Large intestine (tissue), 3 donors: Measurements from ENCODE around the gene WWOX. TPM values are rescaled to one million over a fixed set of nuclear protein-coding genes. Genes with fewer than 3 reads are reported as not detected.

Source experiments
- DNase-seq, 2 donors: peaks; one replicate each; pipeline versions ENCODE4 v3.0.0 to v3.0.0-alpha.2; 2013
- H3K27ac ChIP-seq: one replicate; pipeline ENCODE4 v1.5.1; 2013; ENCODE audit warnings: low read length
- H3K27me3 ChIP-seq: 2 replicates; pipeline ENCODE4 v1.6.1; 2013; ENCODE audit warnings: low read length; ENCODE audit not compliant: control insufficient read depth, insufficient read depth
- H3K36me3 ChIP-seq: 2 replicates; pipeline ENCODE4 v1.6.1; 2013; ENCODE audit warnings: low read length; ENCODE audit not compliant: control insufficient read depth, insufficient read depth
- H3K4me1 ChIP-seq: one replicate; pipeline ENCODE4 v1.6.1; 2013; ENCODE audit warnings: low read length; ENCODE audit not compliant: control insufficient read depth, insufficient read depth
- H3K4me3 ChIP-seq: one replicate; pipeline ENCODE4 v1.5.1; 2013; ENCODE audit warnings: low read length
- H3K9me3 ChIP-seq: one replicate; pipeline ENCODE4 v1.6.1; 2013; ENCODE audit warnings: mild to moderate bottlenecking, low read depth, low read length, moderate library complexity; ENCODE audit not compliant: control insufficient read depth
- WGBS: methylation state at CpG from one replicate; pipeline ENCODE4 v1.1.5; 2013; ENCODE audit warnings: low lambda C conversion rate; ENCODE audit not compliant: insufficient coverage; 5-methylcytosine and 5-hydroxymethylcytosine counted together
- polyA plus RNA-seq: library from polyadenylated mRNA; unstranded; fragments of 120-200 nt; gene quantifications from one replicate; pipeline ENCODE4 v1.2.1, GENCODE V29; 2013

Gene WWOX
- polyA plus RNA-seq, 1 donor, result 16.2 TPM

DNA sequence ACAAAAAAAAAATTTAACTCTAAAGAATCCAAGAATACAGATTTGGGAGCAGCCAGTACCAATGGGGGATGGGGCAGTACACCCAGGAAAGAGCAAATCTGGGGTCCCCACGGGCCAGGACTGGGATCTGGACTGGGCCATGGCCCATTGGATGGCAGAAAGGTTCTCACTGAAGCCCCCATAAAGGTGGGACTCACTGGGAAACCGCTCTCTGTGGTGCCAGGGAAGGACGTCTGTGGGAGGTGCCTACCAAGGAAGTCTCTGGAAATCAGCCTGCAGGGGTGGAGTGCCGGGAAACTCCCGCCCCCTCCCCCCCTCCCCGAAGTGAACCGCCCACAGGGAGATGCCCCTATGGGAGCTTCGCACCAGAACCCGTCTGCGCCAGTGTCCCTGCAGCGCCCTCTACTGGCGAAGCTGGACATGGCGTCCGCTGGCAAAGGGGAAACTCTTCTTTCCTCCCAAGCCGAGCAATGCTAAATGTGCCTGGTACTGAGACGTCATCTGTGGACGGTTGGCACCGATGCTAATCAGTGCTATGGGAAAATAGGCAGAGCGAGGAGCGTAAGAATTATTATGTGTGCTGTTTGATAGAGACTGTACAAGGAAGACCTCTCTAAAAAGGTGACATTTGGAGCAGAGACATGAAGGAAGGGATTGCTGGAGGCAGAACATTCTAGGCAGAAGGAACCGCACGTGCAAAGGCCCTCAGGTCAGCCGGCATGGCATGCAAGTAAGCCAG lies 671.1 kb downstream of the WWOX start:
- Histone ChIP-seq H3K4me3 (no peak overlapping the region), H3K9me3 (no peaks in the 10 kb centered on the region), H3K27me3 (no peaks in the 10 kb centered on the region), H3K4me1 (no peaks in the 10 kb centered on the region), H3K36me3 (no peaks in the 10 kb centered on the region), H3K27ac (no peak overlapping the region)
- WGBS, result no CpG with 5 or more reads among the region's 23 CpGs
- DNase-seq, result peak; percentile 31 to 68

DNA sequence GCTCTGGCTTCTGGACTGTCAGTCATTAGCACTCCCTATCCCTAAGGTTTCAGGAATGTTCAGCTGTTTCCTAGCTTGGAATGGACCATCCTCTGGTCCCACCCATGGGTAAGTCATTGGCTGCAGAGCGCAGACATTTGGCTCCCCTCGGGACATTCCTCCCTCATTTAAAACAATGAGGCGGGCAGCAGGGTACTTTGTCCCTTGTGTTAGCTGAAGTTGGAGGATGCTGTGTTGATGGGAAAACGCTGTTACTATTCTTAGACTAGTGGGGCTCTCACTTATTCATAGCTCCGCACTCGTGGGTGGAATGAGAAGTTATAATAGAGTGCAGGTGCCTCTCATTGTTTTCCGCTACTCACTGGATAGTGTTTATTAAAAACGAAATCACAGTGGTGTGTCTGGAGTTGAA lies 673.8 kb downstream of the WWOX start:
- no peak overlapping the region for H3K4me3 ChIP-seq
- peaks cover 3% of the 10 kb centered on the region for H3K9me3 ChIP-seq
- no peak overlapping the region for H3K27ac ChIP-seq
- H3K36me3 ChIP-seq, result no peaks in the 10 kb centered on the region
- no peaks in the 10 kb centered on the region for H3K27me3 ChIP-seq
- no peak for DNase-seq
- WGBS, result 100% methylated on average over 3 of the region's 8 CpGs
- peaks cover 3% of the 10 kb centered on the region for H3K4me1 ChIP-seq

DNA sequence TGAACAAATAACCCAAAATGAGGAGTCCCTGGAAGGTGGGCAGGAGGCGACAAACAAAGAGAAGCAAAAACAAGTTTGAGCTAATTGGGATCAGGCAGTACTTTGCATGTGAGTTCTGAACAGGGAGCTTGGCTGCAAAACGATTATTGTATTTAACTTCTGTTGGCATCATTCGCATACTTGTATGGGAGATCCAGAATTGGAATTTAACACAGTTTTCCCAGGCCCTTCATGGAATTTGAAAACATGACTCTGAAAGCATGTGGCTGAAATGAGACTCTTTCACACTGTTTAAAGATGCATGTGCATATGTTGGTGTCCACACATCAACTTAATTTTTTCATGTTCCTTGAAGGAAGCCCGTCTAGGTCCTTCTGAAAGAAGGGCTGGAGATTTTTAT lies 674.3 kb downstream of the WWOX start:
- H3K9me3 ChIP-seq, result peaks cover 3% of the 10 kb centered on the region
- no peak overlapping the region for H3K27ac ChIP-seq
- no peak overlapping the region for H3K4me3 ChIP-seq
- peaks cover 7% of the 10 kb centered on the region for H3K4me1 ChIP-seq
- no peaks in the 10 kb centered on the region for H3K36me3 ChIP-seq
- no peak for DNase-seq
- H3K27me3 ChIP-seq, result no peaks in the 10 kb centered on the region
- 83% methylated on average over 1 of the region's 4 CpGs for WGBS

DNA sequence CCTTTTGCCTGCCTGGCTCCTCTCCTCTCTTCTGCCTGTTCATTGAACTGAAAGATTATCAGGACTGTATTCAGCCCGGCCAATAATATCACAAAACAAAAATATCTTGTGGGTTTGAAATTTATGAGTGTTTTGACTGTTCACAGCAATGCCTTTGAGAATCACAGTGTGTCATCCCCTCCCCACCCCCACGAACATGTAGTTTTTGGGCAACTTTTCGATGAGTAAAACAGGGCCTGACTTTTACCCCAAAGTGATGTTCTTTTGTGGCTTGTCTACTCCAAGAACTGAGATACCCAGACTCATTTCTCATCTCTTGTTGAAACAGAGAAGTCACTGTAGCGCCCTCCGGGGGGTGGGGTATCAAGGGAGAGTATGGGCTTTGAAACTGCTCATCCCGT lies 675.7 kb downstream of the WWOX start:
- Histone ChIP-seq H3K27me3 (no peaks in the 10 kb centered on the region), H3K4me1 (peaks cover 7% of the 10 kb centered on the region), H3K36me3 (no peaks in the 10 kb centered on the region), H3K4me3 (no peak overlapping the region), H3K27ac (no peak overlapping the region), H3K9me3 (peaks cover 3% of the 10 kb centered on the region)
- DNase-seq, result no peak
- no CpG with 5 or more reads among the region's 6 CpGs for WGBS

DNA sequence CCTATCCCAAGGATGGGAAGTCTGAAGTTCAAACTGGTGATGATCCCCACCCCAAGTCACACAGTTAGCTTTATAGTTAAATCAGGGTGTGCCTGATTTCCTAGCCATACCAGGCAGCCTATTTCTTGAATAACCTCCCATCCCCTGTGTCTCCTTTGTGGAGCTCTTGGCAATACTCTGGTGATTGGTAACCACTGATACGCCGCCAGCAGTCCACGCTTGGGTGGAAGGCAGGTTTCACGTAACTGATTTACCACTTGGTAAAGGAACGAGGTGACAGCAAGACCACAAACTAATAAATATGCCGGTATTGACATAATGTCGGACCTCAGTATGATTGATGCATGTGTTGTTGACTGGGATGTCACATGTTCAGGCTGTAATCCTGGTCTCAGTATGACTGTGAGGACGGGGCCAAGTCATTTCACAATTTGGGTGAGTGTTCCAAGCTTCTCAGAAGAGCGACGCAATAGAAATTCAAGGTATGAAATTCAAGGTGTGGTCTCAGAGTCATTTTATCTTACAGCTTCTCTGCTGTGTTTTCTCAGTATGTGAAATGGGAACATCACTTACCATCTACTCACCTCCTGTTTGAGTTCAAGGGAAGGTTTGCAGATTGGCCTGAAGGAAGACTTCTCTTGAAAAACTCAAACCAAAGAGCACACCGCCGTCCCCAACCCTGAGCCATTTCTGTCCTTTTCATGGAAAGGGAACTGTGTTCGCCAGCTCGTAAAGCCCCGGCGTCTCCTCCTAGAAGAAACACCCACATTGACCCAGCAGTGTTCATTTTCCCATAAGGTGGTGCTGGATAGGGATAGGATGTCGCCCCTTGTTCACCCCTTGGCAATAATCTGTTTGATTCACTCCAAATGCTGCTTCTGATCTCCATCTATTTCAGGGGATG lies 678.9 kb downstream of the WWOX start:
- Histone ChIP-seq H3K36me3 (no peaks in the 10 kb centered on the region), H3K4me1 (peaks cover 7% of the 10 kb centered on the region), H3K9me3 (peaks cover 3% of the 10 kb centered on the region), H3K27ac (peak overlapping the region; percentile 62), H3K4me3 (no peak overlapping the region), H3K27me3 (no peaks in the 10 kb centered on the region)
- WGBS, result 60% methylated on average over 1 of the region's 17 CpGs
- DNase-seq, result peak; percentile 71 to 94

DNA sequence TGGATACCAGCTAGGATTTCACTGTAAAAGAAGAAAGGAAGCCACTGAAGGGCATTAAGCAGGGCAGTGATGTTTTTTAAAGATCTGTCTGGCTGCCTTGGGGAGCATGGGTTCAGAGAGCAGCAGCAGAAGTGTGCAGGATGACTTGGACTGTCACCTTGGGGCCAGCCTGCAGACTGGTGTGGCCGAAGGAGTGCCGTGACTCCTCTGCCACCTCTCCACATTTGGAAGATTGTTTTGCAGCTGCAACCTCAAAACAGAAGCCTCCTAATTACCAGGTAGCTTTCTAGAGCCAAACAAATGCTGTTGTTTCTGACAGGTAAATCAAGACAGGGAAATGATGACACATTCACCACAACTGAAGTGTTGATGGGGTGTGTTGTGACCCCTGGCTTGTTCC lies 681.4 kb downstream of the WWOX start:
- Histone ChIP-seq H3K36me3 (no peaks in the 10 kb centered on the region), H3K27me3 (no peaks in the 10 kb centered on the region), H3K4me3 (no peak overlapping the region), H3K4me1 (peaks cover 7% of the 10 kb centered on the region), H3K9me3 (peaks cover 3% of the 10 kb centered on the region), H3K27ac (no peak overlapping the region)
- no peak for DNase-seq
- no CpG with 5 or more reads among the region's 2 CpGs for WGBS

DNA sequence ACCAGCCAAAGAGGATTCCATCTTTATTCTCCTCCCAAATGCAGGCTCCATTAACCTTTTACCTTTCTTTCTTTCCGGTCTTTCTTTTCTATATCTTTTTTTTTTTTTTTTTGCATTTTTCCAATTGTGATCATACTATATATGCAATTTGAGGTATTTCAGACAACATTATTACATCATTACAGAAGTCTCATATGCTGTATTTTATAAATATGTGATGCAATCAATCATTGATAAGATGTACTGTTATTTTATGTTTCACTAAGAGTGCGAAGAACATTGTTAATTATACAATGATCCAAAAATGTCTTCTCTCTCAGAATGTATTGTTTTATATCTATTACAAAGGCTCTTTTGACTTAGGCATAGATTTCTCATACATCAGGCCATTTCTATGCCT lies 683.1 kb downstream of the WWOX start:
- DNase-seq, result no peak
- Histone ChIP-seq H3K4me3 (no peak overlapping the region), H3K4me1 (peaks cover 7% of the 10 kb centered on the region), H3K9me3 (no peaks in the 10 kb centered on the region), H3K36me3 (no peaks in the 10 kb centered on the region), H3K27ac (no peak overlapping the region), H3K27me3 (no peaks in the 10 kb centered on the region)
- WGBS, result 96% methylated on average over 2 of the region's 2 CpGs

DNA sequence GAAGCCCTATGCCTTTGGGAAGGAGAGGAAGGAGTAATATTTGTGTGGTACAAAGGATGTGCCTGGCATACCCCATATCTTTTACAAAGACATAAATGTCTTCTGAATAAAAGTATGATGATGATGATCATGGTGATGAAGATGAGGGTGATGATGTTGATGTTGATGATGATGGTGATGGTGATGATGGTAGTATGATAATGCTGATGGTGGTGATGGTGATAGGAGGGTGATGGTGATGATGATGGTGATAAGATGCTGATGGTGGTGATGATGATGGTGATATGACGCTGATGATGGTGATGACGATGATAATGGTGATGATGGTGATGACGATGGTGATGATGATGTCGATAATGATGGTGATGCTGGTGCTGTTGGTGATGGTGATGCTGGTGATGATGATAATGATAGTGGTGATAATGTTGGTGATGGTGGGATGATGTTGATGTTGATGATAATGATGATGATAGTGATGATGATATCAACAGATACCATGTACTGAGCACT lies 684.2 kb downstream of the WWOX start:
- H3K27ac ChIP-seq, result no peak overlapping the region
- no peak for DNase-seq
- 75% methylated on average over 2 of the region's 4 CpGs for WGBS
- no peaks in the 10 kb centered on the region for H3K36me3 ChIP-seq
- no peak overlapping the region for H3K4me3 ChIP-seq
- H3K27me3 ChIP-seq, result no peaks in the 10 kb centered on the region
- peaks cover 1% of the 10 kb centered on the region for H3K4me1 ChIP-seq
- no peaks in the 10 kb centered on the region for H3K9me3 ChIP-seq

DNA sequence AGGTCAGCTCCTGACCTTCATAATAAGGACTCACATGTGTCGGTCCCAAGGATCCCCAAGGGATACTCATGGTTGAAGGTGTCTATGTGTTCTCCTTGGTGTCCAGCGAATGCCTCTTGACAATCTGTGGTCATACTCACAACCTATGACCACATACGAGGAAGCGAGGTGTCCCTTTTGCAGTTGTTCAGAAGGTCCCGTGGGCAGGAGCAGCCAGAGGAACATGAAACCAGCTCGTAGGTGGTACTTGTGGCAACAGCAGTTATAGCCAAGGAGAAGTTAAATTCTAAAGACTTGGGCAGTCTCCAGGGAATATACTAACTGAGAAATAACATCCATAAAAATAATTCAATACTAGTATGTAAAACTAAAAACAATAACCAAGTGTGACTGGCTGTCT lies 685.3 kb downstream of the WWOX start:
- Histone ChIP-seq H3K4me3 (no peak overlapping the region), H3K36me3 (no peaks in the 10 kb centered on the region), H3K27ac (no peak overlapping the region), H3K4me1 (no peaks in the 10 kb centered on the region), H3K27me3 (no peaks in the 10 kb centered on the region), H3K9me3 (no peaks in the 10 kb centered on the region)
- WGBS, result 83% methylated on average over 1 of the region's 6 CpGs
- no peak for DNase-seq

DNA sequence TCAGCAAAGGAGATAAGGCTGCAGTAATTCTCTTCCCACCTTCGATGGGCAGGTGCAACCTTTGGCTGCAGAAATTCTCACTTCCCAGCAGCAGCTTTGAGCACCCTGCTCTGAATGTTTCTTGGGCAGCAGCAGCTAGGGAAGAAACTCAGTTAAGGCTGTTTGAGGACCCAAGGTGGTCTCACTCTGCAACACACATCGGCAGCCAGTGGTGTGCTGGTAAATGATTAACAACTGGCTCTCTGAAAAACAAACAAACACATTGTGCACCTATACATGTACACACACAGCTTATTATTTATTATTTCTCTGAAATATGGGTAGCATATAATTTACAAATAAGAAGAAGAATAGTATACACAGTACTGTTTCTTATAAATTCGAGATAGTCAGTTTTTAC lies 685.8 kb downstream of the WWOX start:
- WGBS, result no CpG with 5 or more reads among the region's 3 CpGs

More for the DNA sequence above, 685.8 kb downstream of the WWOX start:
- H3K27me3 ChIP-seq, result no peaks in the 10 kb centered on the region
- no peaks in the 10 kb centered on the region for H3K9me3 ChIP-seq
- peak in 1 of 2 donors; percentile 14 for DNase-seq
- H3K36me3 ChIP-seq, result no peaks in the 10 kb centered on the region
- H3K27ac ChIP-seq, result no peak overlapping the region
- no peak overlapping the region for H3K4me3 ChIP-seq
- no peaks in the 10 kb centered on the region for H3K4me1 ChIP-seq
